ENCODE measurements around the gene TRAF1. TPM values are rescaled to one million over a fixed set of nuclear protein-coding genes. Genes with fewer than 3 reads are reported as not detected.

TRAF1 gene
- total RNA-seq, 4 donors from 2014 or later: 12.3 to 21.0 (median 19.8) TPM

- WGBS, 2 donors: 85 to 92% methylated on average over 6 of the region's 6 CpGs
- Histone ChIP-seq H3K27me3 (no peaks in the 10 kb centered on the region), H3K9me3 (no peaks in the 10 kb centered on the region), H3K4me3 (no peak overlapping the region), H3K4me1 (peaks cover 5 to 70% (median 53%) of the 10 kb centered on the region in 4 donors), H3K36me3 (no peaks in the 10 kb centered on the region), H3K27ac (peak overlapping the region; percentile 60 to 95 (median 86))
- DNase-seq (ENCODE audit: low spot score in 2 of 2): peak; percentile 63 to 75
- TF ChIP-seq EP300 (IDR thresholded peaks at IDR 0.05) (peak in 1 of 2 donors; percentile 64), POLR2A (IDR thresholded peaks at IDR 0.05) (no peak)
Measured at GRCh38 chr9:120919843-120920805, 6.5 kb downstream of the TRAF1 start.

GRCh38 chr9:120918931-120919842 lies 7.4 kb downstream of the TRAF1 start:
- H3K27ac ChIP-seq: peak overlapping the region; percentile 60 to 95 (median 86)
- H3K4me1 ChIP-seq: peaks cover 5 to 79% (median 62%) of the 10 kb centered on the region in 4 donors
- WGBS, 2 donors: 38 to 43% methylated on average over 18 to 20 of the region's 20 CpGs
- TF ChIP-seq POLR2A (IDR thresholded peaks at IDR 0.05) (peak in 1 of 2 donors; percentile 21), CTCF (IDR thresholded peaks at IDR 0.05) (no peak), EP300 (IDR thresholded peaks at IDR 0.05) (peak in 1 of 2 donors; percentile 61)
- DNase-seq (ENCODE audit: low spot score in 2 of 2): no peak
- H3K4me3 ChIP-seq: no peak overlapping the region
- no peaks in the 10 kb centered on the region for H3K9me3 ChIP-seq
- H3K27me3 ChIP-seq: no peaks in the 10 kb centered on the region
- no peaks in the 10 kb centered on the region for H3K36me3 ChIP-seq

GRCh38 chr9:120917929-120918762 lies 8.4 kb downstream of the TRAF1 start:
- no peaks in the 10 kb centered on the region for H3K27me3 ChIP-seq
- no peak for DNase-seq (ENCODE audit: low spot score in 2 of 2)
- peaks cover 5 to 82% (median 63%) of the 10 kb centered on the region in 4 donors for H3K4me1 ChIP-seq
- 90 to 96% methylated on average over 4 of the region's 4 CpGs for WGBS, 2 donors
- no peaks in the 10 kb centered on the region for H3K9me3 ChIP-seq
- H3K27ac ChIP-seq: peak overlapping the region; percentile 60 to 95 (median 86)
- no peak overlapping the region for H3K4me3 ChIP-seq
- H3K36me3 ChIP-seq: peaks cover 0 to 9% (median 0%) of the 10 kb centered on the region in 3 donors
- TF ChIP-seq CTCF (IDR thresholded peaks at IDR 0.05): no peak

GRCh38 chr9:120916991-120917880 lies 9.4 kb downstream of the TRAF1 start:
- Histone ChIP-seq H3K4me3 (no peak overlapping the region), H3K27me3 (no peaks in the 10 kb centered on the region), H3K27ac (peak overlapping the region; percentile 60 to 95 (median 86)), H3K4me1 (peaks cover 5 to 82% (median 63%) of the 10 kb centered on the region in 4 donors), H3K9me3 (no peaks in the 10 kb centered on the region), H3K36me3 (peaks cover 0 to 16% (median 0%) of the 10 kb centered on the region in 3 donors)
- TF ChIP-seq POLR2A (IDR thresholded peaks at IDR 0.05): no peak
- no peak for TF ChIP-seq EP300 (IDR thresholded peaks at IDR 0.05)
- no peak for TF ChIP-seq CTCF (IDR thresholded peaks at IDR 0.05)
- no peak for DNase-seq (ENCODE audit: low spot score in 2 of 2)
- 86 to 88% methylated on average over 8 of the region's 8 CpGs for WGBS, 2 donors

All from tibial nerve (tissue), 4 donors.